ENCODE data around the gene ITGB3.

DNA sequence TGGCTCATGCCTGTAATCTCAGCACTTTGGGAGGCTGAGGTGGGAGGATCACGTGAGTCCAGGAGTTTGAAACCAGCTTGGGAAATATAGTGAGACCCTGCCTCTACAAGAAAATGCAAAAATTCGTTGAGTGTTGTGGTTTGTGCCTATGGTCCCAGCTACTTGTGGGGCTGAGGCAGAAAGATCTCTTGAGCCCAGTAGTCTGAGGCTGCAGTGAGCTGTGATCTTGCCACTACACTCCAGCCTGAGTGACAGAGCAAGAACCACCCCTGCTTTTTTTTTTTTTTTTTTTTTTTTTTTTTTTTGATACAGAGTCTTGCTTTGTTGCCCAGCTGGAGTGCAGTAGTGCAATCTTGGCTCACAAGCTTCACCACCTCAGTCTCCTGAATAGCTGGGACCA is 34.0 kb downstream of the ITGB3 start:
- TF ChIP-seq, protein P1, sequence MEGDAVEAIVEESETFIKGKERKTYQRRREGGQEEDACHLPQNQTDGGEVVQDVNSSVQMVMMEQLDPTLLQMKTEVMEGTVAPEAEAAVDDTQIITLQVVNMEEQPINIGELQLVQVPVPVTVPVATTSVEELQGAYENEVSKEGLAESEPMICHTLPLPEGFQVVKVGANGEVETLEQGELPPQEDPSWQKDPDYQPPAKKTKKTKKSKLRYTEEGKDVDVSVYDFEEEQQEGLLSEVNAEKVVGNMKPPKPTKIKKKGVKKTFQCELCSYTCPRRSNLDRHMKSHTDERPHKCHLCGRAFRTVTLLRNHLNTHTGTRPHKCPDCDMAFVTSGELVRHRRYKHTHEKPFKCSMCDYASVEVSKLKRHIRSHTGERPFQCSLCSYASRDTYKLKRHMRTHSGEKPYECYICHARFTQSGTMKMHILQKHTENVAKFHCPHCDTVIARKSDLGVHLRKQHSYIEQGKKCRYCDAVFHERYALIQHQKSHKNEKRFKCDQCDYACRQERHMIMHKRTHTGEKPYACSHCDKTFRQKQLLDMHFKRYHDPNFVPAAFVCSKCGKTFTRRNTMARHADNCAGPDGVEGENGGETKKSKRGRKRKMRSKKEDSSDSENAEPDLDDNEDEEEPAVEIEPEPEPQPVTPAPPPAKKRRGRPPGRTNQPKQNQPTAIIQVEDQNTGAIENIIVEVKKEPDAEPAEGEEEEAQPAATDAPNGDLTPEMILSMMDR (IDR thresholded peaks at IDR 0.05 in 2 of 3, conservative IDR thresholded peaks at IDR 0.05 in 1 of 3; ENCODE audit: borderline replicate concordance in 1 of 3, insufficient read depth in 1 of 3, low read depth in 2 of 3, low read length in 2 of 3), result no peak
- TF ChIP-seq, protein P2, sequence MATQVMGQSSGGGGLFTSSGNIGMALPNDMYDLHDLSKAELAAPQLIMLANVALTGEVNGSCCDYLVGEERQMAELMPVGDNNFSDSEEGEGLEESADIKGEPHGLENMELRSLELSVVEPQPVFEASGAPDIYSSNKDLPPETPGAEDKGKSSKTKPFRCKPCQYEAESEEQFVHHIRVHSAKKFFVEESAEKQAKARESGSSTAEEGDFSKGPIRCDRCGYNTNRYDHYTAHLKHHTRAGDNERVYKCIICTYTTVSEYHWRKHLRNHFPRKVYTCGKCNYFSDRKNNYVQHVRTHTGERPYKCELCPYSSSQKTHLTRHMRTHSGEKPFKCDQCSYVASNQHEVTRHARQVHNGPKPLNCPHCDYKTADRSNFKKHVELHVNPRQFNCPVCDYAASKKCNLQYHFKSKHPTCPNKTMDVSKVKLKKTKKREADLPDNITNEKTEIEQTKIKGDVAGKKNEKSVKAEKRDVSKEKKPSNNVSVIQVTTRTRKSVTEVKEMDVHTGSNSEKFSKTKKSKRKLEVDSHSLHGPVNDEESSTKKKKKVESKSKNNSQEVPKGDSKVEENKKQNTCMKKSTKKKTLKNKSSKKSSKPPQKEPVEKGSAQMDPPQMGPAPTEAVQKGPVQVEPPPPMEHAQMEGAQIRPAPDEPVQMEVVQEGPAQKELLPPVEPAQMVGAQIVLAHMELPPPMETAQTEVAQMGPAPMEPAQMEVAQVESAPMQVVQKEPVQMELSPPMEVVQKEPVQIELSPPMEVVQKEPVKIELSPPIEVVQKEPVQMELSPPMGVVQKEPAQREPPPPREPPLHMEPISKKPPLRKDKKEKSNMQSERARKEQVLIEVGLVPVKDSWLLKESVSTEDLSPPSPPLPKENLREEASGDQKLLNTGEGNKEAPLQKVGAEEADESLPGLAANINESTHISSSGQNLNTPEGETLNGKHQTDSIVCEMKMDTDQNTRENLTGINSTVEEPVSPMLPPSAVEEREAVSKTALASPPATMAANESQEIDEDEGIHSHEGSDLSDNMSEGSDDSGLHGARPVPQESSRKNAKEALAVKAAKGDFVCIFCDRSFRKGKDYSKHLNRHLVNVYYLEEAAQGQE (IDR thresholded peaks at IDR 0.05; ENCODE audit: low read depth), result no peak
- no peak for TF ChIP-seq RAD21 (IDR thresholded peaks at IDR 0.05; ENCODE audit: low read depth)

Measured in HCT116 (cell line).